HUES6 (cell line): ENCODE results near the gene R3HDM4.
"Not testable (repeated sequence)": the region's sequence is repeated elsewhere in the genome, so short reads cannot be mapped to it uniquely, and the experiment has no call there.

Source experiments
- H3K27ac ChIP-seq: 2 replicates; pipeline ENCODE4 v1.7.0; 2013; ENCODE audit warnings: low read depth, mild to moderate bottlenecking, low read length, inconsistent platforms
- H3K27me3 ChIP-seq: 2 replicates; pipeline ENCODE4 v1.6.1; 2013; ENCODE audit warnings: low read length; ENCODE audit not compliant: control insufficient read depth, insufficient read depth
- H3K36me3 ChIP-seq: 2 replicates; pipeline ENCODE4 v1.6.1; 2013; ENCODE audit warnings: low read length; ENCODE audit not compliant: control insufficient read depth, insufficient read depth
- H3K4me1 ChIP-seq: 2 replicates; pipeline ENCODE4 v1.6.1; 2013; ENCODE audit warnings: low read length; ENCODE audit not compliant: control insufficient read depth, insufficient read depth
- H3K4me3 ChIP-seq: 2 replicates; pipeline ENCODE4 v1.5.1; 2013; ENCODE audit warnings: low read depth, low read length
- H3K9ac ChIP-seq: one replicate; pipeline ENCODE4 v1.6.1; 2013; ENCODE audit warnings: mild to moderate bottlenecking, low read length
- H3K9me3 ChIP-seq: 2 replicates; pipeline ENCODE4 v1.6.1; 2013; ENCODE audit warnings: low read depth, low read length; ENCODE audit not compliant: control insufficient read depth, insufficient read depth

Gene R3HDM4

GRCh38 chr19:913080-913748, at the start of gene R3HDM4:
Gene R3HDM4, minus strand, starts transcription at chr19:913219. Its CDS starts 62 bp downstream, at chr19:913157.
- Histone ChIP-seq H3K9ac (peak within 1 kb of the TSS; percentile 42), H3K36me3 (no peaks in the 10 kb centered on the region), H3K4me1 (peaks cover 14% of the 10 kb centered on the region), H3K9me3 (no peaks in the 10 kb centered on the region), H3K4me3 (peak within 1 kb of the TSS; percentile 79), H3K27ac (no peak within 1 kb of the TSS; the same call in 1 of the 2 replicates), H3K27me3 (peaks cover 27% of the 10 kb centered on the region)

- H3K27me3 ChIP-seq = no peaks in the 10 kb centered on the region
- H3K9ac ChIP-seq = no peak overlapping the region
- peaks cover 11% of the 10 kb centered on the region; the same call in 1 of the 2 replicates for H3K9me3 ChIP-seq
- peaks cover 17% of the 10 kb centered on the region; the same call in 1 of the 2 replicates for H3K4me1 ChIP-seq
- H3K4me3 ChIP-seq = no peak overlapping the region
- peaks cover 56% of the 10 kb centered on the region for H3K36me3 ChIP-seq
- no peak overlapping the region for H3K27ac ChIP-seq
Observed at GRCh38 chr19:961866-962620, 49.0 kb upstream of the R3HDM4 start.

GRCh38 chr19:960601-960938, 47.6 kb upstream of the R3HDM4 start:
- H3K27me3 ChIP-seq = no peaks in the 10 kb centered on the region
- H3K9ac ChIP-seq = no peak overlapping the region

GRCh38 chr19:960020-960419, 47.0 kb upstream of the R3HDM4 start:
- Histone ChIP-seq H3K9me3 (peaks cover 5% of the 10 kb centered on the region; the same call in 1 of the 2 replicates), H3K27me3 (no peaks in the 10 kb centered on the region), H3K4me1 (peaks cover 34% of the 10 kb centered on the region), H3K4me3 (no peak overlapping the region), H3K9ac (no peak overlapping the region), H3K36me3 (peaks cover 43% of the 10 kb centered on the region), H3K27ac (no peak overlapping the region)

More at GRCh38 chr19:960601-960938, 47.6 kb upstream of the R3HDM4 start:
- peaks cover 29% of the 10 kb centered on the region for H3K4me1 ChIP-seq
- H3K27ac ChIP-seq = no peak overlapping the region
- no peak overlapping the region for H3K4me3 ChIP-seq
- peaks cover 8% of the 10 kb centered on the region; the same call in 1 of the 2 replicates for H3K9me3 ChIP-seq
- H3K36me3 ChIP-seq = peaks cover 48% of the 10 kb centered on the region

GRCh38 chr19:958967-959855, 46.2 kb upstream of the R3HDM4 start:
- H3K4me1 ChIP-seq = peaks cover 43% of the 10 kb centered on the region
- no peak overlapping the region for H3K9ac ChIP-seq
- no peak overlapping the region for H3K27ac ChIP-seq

GRCh38 chr19:957578-957977, 44.6 kb upstream of the R3HDM4 start:
- Histone ChIP-seq H3K36me3 (peaks cover 20% of the 10 kb centered on the region; the same call in 1 of the 2 replicates), H3K4me1 (peaks cover 52% of the 10 kb centered on the region), H3K27ac (peak overlapping the region; percentile 88; the same call in 1 of the 2 replicates)
- H3K9ac ChIP-seq, H3K27me3 ChIP-seq, H3K9me3 ChIP-seq, H3K4me3 ChIP-seq: not testable (repeated sequence)

More at GRCh38 chr19:958967-959855, 46.2 kb upstream of the R3HDM4 start:
- Histone ChIP-seq H3K9me3 (no peaks in the 10 kb centered on the region), H3K4me3 (no peak overlapping the region), H3K27me3 (no peaks in the 10 kb centered on the region), H3K36me3 (peaks cover 34% of the 10 kb centered on the region)

GRCh38 chr19:956766-957440, 43.9 kb upstream of the R3HDM4 start:
- H3K4me3 ChIP-seq = no peak overlapping the region; the same call in 1 of the 2 replicates
- peaks cover 17% of the 10 kb centered on the region; the same call in 1 of the 2 replicates for H3K36me3 ChIP-seq
- H3K9me3 ChIP-seq = no peaks in the 10 kb centered on the region
- H3K4me1 ChIP-seq = peaks cover 53% of the 10 kb centered on the region
- H3K9ac ChIP-seq = peak overlapping the region; percentile 59
- peak overlapping the region; percentile 88 for H3K27ac ChIP-seq
- no peaks in the 10 kb centered on the region for H3K27me3 ChIP-seq

GRCh38 chr19:955803-956765, 43.1 kb upstream of the R3HDM4 start:
- H3K4me1 ChIP-seq = peaks cover 51% of the 10 kb centered on the region
- H3K9ac ChIP-seq = peak overlapping the region; percentile 59

GRCh38 chr19:954672-955494, 41.9 kb upstream of the R3HDM4 start:
- peak overlapping the region; percentile 34 for H3K9ac ChIP-seq
- no peak overlapping the region for H3K4me3 ChIP-seq
- peaks cover 8% of the 10 kb centered on the region; the same call in 1 of the 2 replicates for H3K36me3 ChIP-seq
- H3K4me1 ChIP-seq = peaks cover 51% of the 10 kb centered on the region
- no peaks in the 10 kb centered on the region for H3K27me3 ChIP-seq
- peak overlapping the region; percentile 88; the same call in 1 of the 2 replicates for H3K27ac ChIP-seq
- no peaks in the 10 kb centered on the region for H3K9me3 ChIP-seq

More at GRCh38 chr19:955803-956765, 43.1 kb upstream of the R3HDM4 start:
- no peaks in the 10 kb centered on the region for H3K27me3 ChIP-seq
- H3K4me3 ChIP-seq = no peak overlapping the region; the same call in 1 of the 2 replicates
- peaks cover 13% of the 10 kb centered on the region; the same call in 1 of the 2 replicates for H3K36me3 ChIP-seq
- no peaks in the 10 kb centered on the region for H3K9me3 ChIP-seq
- H3K27ac ChIP-seq = peak overlapping the region; percentile 88
